HG03520 (cell line): ENCODE measurements around the gene CST4.
"Not testable (repeated sequence)": the region's sequence is repeated elsewhere in the genome, so short reads cannot be mapped to it uniquely, and the experiment has no call there.

Source experiments
- ATAC-seq: cut with Tn5 transposase; IDR thresholded peaks from one replicate; pipeline ENCODE4 v1.9.1; 2021; ENCODE audit warnings: mild to moderate bottlenecking, moderate library complexity; ENCODE audit not compliant: unreplicated experiment

The CST4 gene

GRCh38 chr20:23644164-23644563, 44.7 kb downstream of the CST4 start:
- ATAC-seq: no peak

DNA sequence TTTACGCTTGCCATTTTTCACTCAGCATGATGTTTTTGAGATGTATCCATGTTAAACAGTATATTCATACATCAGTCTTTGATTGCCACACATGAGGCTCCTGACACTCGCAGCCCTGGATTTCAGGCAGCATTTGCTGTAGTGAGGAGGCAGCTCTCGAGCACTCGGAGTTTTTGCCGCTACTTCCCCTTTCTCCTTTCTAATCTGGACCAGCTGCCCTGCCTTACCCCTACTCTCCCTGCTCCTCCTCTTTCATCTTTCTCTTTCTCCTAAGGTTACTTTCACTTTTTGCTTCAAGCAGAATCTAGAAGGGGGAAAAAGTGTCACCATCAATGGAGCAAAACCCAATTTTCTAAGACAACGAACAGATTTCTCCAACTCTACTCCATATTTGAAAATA, 45.2 kb downstream of the CST4 start:
- no peak for ATAC-seq

- no peak for ATAC-seq
Measured at GRCh38 chr20:23641936-23642751, 46.7 kb downstream of the CST4 start.

DNA sequence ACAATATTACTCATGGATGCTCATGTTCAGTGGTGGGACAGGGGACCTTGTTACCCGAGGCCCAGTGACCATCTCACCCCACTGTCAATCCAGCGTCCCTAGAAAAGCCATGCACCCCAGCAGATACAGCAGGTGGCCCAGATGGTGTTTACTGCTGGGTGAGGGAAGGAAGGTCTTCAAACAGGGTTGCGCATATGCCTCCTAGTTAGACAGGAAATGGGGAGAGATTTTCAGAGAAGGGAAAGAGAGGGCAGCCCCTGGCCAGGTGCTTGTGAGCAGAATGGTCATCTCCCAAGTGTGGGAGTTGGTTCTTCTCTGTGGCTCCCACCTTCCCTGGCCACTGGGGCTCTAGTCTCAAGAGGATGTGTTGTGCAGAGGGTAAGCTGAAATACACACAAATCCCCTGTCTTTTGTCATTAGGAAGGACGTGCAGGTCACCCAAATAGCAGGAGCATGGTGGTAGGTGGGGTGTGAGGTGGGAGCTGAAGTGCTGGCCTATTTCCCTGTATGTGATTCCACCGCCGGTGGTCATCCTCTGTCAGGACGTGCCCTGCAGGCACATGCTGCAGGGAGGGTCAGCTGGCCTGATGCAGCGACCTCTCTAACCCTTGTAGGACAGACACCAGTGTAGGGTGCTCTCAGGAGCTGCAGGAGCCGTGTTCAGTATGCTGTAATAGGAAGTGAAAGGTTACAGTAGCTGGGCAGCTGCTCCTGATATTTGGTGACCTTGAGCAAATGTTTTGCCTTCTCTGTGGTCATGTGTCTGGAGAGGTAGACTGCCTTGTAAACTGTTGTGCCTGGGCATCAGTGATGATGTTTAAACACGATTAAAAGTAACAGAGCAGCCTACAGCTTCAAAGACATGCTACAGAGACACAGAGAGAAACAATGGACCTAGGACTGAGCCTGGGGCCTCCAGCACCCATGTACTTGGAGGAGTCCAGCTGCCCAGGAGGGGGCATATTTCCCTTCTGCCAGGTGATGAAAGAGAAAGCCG, 47.9 kb downstream of the CST4 start:
- ATAC-seq: no peak

DNA sequence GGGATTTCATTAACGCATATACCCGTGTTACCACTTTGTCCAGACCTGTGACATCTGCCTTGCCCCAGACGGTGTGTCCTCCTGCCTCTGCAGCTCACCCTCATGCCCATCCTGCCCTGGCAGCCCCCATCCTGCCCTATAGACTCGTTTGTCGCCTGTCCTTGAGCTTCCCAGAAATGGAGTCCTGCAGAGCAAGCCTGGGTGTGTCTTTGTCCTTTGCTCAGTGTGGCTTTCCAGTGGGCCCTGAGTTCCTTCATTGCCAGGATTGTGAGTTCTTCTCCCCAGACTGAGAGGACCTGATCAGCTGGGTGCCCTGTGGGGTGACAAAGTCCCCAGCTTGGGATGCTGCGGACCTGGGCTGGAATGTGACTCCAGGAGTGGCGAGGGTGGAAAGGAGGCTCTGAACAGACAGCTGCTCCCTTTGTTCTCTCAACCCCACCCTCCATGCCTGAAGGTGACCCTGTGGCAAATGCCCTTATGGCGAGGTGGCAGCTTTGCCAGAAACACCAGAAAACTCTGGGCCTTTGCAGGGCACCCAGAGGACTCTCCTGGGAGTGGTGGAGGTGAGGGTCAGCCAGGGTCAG, 48.7 kb downstream of the CST4 start:
- ATAC-seq: no peak

DNA sequence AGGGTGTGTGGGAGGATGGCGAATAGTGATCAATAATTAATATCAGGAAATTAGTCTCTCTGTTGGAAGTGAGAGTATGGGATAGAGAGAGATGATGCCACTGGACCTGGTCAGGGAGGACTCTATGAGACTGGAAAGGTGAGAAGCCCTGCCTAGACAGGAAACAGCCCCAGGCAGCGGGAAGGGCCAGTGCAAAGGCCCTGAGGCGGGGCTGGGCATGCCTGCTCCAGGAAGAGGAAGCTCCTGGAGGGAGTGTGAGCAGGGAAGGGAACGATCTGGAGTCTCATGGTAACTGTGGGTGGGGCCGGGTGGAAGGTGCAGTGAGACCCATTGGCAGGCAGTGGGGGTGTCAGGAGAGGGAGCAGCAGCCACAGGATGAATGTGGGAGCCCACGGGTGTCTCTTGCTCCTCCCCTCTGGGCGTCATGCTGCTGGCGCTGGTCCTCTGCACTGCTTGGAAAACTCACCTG, 49.3 kb downstream of the CST4 start:
- ATAC-seq: no peak

DNA sequence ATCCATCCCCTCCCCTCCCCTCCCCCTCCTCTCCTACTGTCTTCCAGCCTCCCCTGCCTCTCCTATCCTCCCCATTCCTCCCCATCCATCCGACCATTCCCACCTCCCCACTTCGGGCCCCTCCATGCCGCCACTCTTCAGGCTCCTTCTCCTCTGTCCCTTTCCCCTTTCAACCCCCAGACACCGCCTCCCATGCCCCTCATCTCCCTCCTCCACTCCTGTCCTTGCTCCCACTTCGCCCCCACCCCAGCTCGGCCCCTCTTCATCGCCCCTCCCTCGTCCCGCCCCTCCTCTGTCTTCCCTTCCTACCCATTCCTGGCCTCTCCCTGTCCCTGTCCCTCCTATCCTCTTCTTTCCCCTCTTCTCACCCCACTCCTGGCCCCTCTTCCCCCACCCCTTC, 50.5 kb downstream of the CST4 start:
- ATAC-seq: no peak

GRCh38 chr20:23637282-23638221, 51.3 kb downstream of the CST4 start, which contains the start of gene CST3:
Gene CST3, minus strand, starts transcription at chr20:23637955. Its CDS starts 93 bp downstream, at chr20:23637862.
- peak; percentile 45 for ATAC-seq

GRCh38 chr20:23636908-23637281, 51.9 kb downstream of the CST4 start:
- no peak for ATAC-seq

GRCh38 chr20:23636182-23636907, 52.5 kb downstream of the CST4 start:
- ATAC-seq: no peak

DNA sequence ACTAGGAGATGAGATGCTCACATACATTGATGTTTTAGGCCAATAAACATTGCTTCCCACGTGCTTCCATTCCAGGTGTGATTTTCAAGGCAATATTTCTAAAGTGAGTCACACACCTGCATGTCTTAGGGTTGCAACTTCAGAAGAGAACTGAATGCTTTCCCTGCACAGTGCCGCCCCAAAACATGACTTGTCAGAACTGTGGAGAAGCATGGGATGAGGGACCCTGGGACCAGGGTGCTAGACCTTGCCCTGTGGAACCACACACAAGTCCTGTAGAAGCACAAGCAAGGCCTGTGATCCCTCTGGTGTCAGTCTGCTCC, 53.1 kb downstream of the CST4 start:
- ATAC-seq: not testable (repeated sequence)
